Measurements from ENCODE around the gene ZSWIM6.

- TF ChIP-seq CTCF (IDR thresholded peaks at IDR 0.05; ENCODE audit: low read length): no peak
- no peak for TF ChIP-seq EZH2 (IDR thresholded peaks at IDR 0.05; ENCODE audit: borderline replicate concordance, low read length)
Observed at GRCh38 chr5:61523073-61523472, 191.0 kb downstream of the ZSWIM6 start.
